HG02938 (cell line): ENCODE measurements around the gene ADARB2.
"Not testable (repeated sequence)": the region's sequence is repeated elsewhere in the genome, so short reads cannot be mapped to it uniquely, and the experiment has no call there.

ENCODE experiments used
- ATAC-seq: cut with Tn5 transposase; IDR thresholded peaks from one replicate; pipeline ENCODE4 v1.9.1; 2021; ENCODE audit warnings: mild to moderate bottlenecking, moderate library complexity; ENCODE audit not compliant: unreplicated experiment

The ADARB2 gene

GRCh38 chr10:1362589-1363445 lies 374.5 kb downstream of the ADARB2 start:
- no peak for ATAC-seq

GRCh38 chr10:1361411-1362105 lies 375.8 kb downstream of the ADARB2 start:
- no peak for ATAC-seq

DNA sequence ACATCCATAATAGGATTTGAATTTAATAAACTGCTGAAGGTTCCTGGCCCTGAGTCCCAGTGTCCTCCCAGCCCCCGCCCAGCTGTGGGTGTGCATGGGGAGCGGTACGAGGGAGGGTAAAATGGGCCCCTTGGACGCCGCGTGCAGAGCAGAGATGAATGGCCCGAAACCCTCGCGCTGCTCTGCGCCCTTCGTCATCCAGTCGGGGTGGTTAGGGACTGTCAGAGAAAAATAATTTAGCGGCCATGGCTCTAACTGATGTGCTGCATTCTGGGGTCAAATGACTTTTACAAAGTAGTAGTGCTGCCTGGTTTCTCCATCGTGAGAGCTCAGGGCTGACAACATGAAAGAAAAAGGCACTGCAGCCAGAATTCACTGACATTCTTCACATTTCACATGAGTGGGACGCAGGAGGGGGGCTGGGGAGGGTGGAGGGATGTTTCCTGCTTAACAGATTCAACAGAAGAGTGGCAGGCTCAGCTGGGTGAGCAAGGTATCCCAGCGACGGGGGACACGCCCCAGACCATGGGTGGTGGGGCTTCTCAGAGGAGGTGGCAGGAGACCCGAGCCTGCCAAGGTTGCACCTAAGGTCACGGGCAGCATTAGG lies 376.7 kb downstream of the ADARB2 start:
- ATAC-seq: no peak

DNA sequence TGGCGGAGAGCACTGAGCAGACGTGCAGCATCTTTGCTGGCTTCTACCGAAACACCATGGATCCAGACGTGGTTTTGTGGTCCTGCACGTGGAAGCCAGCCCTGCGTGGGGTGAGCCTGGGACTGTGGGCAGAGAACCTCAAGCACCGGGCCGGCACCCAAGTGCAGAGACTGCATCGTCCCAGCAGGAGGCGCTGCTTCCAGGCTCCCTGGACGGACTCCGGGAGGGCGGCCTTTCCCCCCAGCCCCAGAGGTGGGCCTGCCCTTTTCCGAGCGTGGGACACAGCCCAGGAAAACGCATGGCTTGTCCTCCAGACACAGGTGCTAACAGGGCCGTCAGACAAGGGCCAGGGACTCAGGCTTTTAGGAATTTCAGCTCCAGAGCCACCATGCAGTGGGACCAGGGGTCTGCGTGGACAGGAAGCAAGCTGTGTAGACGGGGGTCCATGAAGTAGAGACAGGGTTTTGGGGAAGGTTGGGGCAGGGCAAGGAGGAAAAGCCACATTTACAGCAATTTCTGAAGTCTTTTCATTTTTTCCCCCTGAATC lies 377.2 kb downstream of the ADARB2 start:
- ATAC-seq: no peak

- no peak for ATAC-seq
These were observed 377.7 kb downstream of the ADARB2 start for GRCh38 chr10:1359626-1359955.

DNA sequence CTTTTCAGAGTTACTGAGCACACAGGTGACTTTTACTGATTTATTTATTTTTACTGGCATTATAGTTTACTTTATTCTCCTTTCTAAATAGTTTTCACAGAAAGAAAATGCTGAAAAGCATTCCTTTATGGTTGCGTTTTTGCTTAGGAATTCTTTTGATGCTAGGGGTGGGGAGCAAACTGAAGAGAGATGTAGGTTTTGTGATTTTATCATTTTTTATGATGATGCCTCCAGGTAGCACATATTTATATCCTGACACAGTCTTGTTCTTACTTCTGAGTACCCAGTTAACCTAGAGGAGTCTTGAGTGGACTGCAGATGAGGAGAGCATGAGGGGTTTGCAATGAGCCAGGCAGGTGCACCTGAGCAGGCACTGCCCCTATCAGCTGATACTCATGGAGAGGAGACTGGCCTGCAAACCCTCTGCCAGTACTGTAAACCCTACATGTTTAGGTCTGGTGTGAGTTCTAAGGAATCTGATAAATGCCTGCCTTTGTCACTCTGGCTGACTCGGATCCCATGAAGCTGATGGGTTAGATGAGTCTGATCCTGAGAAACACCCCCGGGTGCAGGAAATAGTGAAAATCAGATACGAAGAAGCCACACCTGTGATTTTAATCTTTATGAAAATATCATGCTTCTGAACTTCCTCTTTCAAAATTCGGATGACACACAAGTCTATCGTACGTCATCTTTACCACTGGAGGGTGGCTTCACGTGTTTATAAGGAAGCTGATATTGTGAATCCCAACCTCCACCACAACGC lies 378.3 kb downstream of the ADARB2 start:
- no peak for ATAC-seq

DNA sequence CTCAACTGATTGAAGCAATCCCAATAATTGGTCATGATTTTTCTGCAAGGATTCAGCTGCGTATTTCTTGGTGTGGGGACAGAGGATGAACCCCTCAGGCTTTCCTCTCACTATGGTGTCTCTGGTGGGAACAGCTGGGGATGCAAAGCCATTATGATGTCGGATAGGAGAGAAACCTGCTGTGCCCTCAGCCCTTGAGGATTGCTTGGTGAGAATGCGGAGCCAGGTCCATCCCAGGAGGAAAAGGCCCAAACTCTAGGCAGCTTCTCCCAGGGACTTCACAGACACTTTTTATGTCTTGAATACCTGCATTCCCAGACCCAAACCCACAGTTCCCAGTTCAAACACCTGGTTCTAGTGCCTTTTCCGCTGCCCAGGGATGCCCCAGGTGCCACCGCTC lies 379.2 kb downstream of the ADARB2 start:
- ATAC-seq: no peak

DNA sequence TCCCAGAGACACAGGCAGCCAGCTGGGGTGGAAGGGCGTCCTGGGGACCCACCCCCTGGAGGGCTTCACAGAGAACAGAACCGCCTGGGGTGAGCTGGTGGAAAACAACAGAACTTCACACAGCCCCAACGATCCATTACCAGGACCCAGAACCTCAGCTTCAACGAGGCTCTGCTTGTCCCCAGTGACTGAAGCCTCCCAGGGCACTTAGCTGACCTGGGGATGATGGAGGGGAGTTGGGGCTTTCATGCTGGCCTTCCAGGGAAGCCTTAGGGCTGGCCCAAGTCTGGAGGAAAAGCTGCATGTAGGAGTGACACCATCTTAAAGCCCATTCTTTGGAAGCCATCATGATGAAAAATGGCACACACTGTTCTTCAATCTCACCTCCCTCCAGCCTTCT lies 381.0 kb downstream of the ADARB2 start:
- ATAC-seq: no peak

- no peak for ATAC-seq
These were observed 382.3 kb downstream of the ADARB2 start for GRCh38 chr10:1354809-1355710.

- ATAC-seq: not testable (repeated sequence)
These were observed 385.0 kb downstream of the ADARB2 start for GRCh38 chr10:1352296-1352695.

- no peak for ATAC-seq
These were observed 388.6 kb downstream of the ADARB2 start for GRCh38 chr10:1348773-1349050.

- no peak for ATAC-seq
These were observed 389.2 kb downstream of the ADARB2 start for GRCh38 chr10:1347962-1348772.

- no peak for ATAC-seq
These were observed 389.8 kb downstream of the ADARB2 start for GRCh38 chr10:1347525-1347924.

- ATAC-seq: no peak
These were observed 391.1 kb downstream of the ADARB2 start for GRCh38 chr10:1346201-1346600.

DNA sequence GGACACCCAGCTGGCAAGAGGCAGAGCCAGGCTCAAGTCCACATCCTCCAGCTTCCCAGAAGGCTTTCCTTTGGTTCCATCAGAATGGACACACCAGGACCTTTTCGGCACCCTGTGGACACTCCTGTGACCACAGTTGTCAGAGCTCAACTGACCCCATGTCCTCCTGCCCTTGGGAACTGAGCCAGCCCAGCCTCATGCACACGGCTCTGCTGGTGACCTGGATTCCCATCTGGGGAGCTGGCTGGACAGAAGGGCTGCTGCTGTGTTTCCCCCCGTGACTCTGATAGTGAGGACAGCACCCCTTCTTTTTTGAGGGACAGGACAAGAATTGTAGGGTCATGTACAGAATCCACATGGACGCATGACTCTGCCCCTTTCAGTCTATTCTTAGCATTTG lies 392.0 kb downstream of the ADARB2 start:
- ATAC-seq: no peak

GRCh38 chr10:1344846-1345245 lies 392.5 kb downstream of the ADARB2 start:
- ATAC-seq: no peak

- no peak for ATAC-seq
These were observed 392.9 kb downstream of the ADARB2 start for GRCh38 chr10:1344408-1344807.

DNA sequence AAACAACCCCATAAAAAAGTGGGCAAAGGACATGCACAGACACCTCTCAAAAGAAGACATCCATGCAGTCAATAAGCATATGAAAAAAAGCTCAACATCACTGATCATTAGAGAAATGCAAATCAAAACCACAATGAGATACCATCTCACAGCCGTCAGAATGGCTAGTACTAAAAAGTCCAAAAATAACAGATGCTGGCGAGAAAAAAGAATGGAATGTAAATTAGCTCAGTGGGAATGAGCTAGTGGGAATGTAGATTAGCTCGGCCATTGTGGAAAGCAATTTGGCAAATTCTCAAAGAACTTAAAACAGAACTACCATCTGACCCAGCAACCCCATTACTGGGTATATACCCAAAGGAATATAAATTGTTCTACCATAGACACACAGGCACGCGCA lies 394.1 kb downstream of the ADARB2 start:
- no peak for ATAC-seq

- not testable (repeated sequence) for ATAC-seq
These were observed 396.3 kb downstream of the ADARB2 start for GRCh38 chr10:1341052-1341451.
